Measurements from ENCODE around the gene SGF29.

SGF29 gene

DNA sequence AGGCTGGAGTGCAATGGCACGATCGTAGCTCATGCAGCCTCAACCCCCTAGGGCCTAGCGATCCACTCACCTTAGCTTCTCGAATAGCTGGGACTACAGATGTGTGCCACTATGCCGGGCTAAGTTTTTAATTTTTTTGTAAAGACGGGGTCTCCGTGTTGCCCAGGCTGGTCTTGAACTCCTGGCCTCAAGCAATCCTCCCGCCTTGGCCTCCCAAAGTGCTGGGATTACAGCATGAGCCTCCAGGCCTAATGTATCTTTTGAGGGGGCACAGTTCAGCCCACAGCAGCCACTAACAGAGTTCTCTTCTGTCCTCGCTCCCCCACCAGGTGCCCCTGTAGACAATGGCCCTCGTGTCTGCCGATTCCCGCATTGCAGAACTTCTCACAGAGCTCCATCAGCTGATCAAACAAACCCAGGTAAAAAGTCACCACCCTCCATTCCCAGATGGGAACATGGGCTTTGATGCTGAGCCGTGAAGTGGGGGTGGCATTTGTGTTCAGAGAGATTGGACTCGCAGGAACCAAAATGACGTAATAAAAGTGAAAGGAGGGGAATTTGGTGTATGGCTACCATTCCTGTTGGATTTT is 27.1 kb downstream of the SGF29 start:
- Histone ChIP-seq H3K4me2 (ENCODE audit: low read length) (no peak overlapping the region), H3K4me3 (ENCODE audit: low read length) (no peak overlapping the region), H3K27ac (ENCODE audit: low read length) (no peak overlapping the region), H2AFZ (ENCODE audit: low read depth, low read length) (no peak overlapping the region), H3K4me1 (ENCODE audit: low read length) (peaks cover 10% of the 10 kb centered on the region), H3K9me3 (ENCODE audit: insufficient read depth, low read length) (no peaks in the 10 kb centered on the region), H3K9ac (ENCODE audit: low read length) (no peak overlapping the region), H3K36me3 (replicated peaks; ENCODE audit: low read depth, low read length) (peaks cover 17% of the 10 kb centered on the region), H3K27me3 (ENCODE audit: low read depth, low read length) (no peaks in the 10 kb centered on the region), H3K79me2 (ENCODE audit: low read length) (no peaks in the 10 kb centered on the region), H4K20me1 (ENCODE audit: insufficient read depth, low read length) (no peaks in the 10 kb centered on the region)
- TF ChIP-seq EZH2phosphoT487 (IDR thresholded peaks at IDR 0.05; ENCODE audit: low read depth) (no peak), CTCF (IDR thresholded peaks at IDR 0.05; ENCODE audit: low read depth, low read length) (no peak)

DNA sequence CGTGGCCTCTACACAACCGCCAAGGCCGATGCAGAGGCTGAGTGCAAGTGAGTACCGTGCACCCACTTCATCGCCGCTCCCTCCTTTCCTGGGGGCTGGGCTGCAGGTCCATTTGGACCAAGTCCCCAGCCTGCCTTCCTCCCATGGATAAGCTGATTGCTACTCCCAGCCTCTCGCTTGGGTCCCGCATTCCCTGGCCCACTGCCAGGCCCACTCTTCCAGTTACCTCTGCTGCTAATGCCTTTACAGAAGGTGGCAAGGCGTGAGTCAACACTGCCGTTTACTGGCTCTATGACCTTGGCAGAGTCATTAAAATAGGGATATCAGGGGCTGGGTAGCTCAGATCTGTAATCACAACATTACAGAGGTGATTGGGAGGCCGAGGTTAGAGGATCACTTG is 32.0 kb downstream of the SGF29 start:
- Histone ChIP-seq H3K27me3 (ENCODE audit: low read depth, low read length) (no peaks in the 10 kb centered on the region), H3K79me2 (ENCODE audit: low read length) (no peaks in the 10 kb centered on the region), H4K20me1 (ENCODE audit: insufficient read depth, low read length) (no peaks in the 10 kb centered on the region), H3K27ac (ENCODE audit: low read length) (peak overlapping the region; percentile 51; the same call in 1 of the 2 replicates), H3K4me3 (ENCODE audit: low read length) (no peak overlapping the region), H3K4me2 (ENCODE audit: low read length) (peak overlapping the region; percentile 48), H3K36me3 (replicated peaks; ENCODE audit: low read depth, low read length) (peaks cover 23% of the 10 kb centered on the region), H3K4me1 (ENCODE audit: low read length) (peaks cover 16% of the 10 kb centered on the region), H3K9ac (ENCODE audit: low read length) (no peak overlapping the region), H2AFZ (ENCODE audit: low read depth, low read length) (no peak overlapping the region), H3K9me3 (ENCODE audit: insufficient read depth, low read length) (no peaks in the 10 kb centered on the region)
- no peak for TF ChIP-seq CTCF (IDR thresholded peaks at IDR 0.05; ENCODE audit: low read depth, low read length)
- TF ChIP-seq EZH2phosphoT487 (IDR thresholded peaks at IDR 0.05; ENCODE audit: low read depth), result no peak

DNA sequence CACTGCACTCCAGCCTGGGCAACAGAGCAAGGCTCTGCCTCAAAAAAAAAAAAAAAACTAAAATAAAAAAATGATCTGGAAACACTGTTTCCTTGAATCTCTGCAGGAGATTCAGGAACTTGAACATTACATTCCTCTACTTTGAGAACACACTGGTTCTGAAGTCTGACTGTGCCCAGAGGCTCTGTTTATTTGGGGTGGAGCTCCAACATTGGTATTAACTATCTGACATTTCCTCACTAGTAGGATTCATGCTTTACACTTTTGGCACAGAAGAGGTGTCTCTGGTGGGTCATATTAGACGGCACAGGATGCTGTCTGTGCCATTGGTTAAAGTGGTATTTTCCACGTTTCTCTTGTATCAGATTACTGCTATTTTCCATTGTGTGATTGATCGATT is 32.7 kb downstream of the SGF29 start:
- no peak overlapping the region for H3K4me3 ChIP-seq (ENCODE audit: low read length)

DNA sequence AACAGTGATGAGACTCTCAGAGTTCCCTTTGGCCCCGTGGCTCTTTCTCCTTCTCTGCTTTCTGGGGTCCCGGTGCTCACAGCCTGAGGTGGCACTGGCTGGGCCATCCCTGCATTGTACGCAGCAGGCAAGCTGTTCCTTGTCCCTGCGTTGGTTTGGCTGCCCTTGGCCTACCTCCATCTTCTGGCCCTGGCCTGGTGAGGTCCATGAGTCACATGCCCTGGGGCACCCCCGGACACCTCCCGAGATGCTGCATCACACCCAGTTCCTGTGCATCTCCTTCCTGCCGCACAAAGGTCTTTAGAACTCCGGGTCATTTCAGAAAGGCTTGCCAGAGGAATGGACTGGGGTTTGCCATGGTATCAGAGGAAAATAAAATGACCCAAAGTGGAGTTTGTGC is 33.7 kb downstream of the SGF29 start:
- peaks cover 23% of the 10 kb centered on the region for H3K36me3 ChIP-seq (replicated peaks; ENCODE audit: low read depth, low read length)
- no peaks in the 10 kb centered on the region for H3K79me2 ChIP-seq (ENCODE audit: low read length)
- TF ChIP-seq CTCF (IDR thresholded peaks at IDR 0.05; ENCODE audit: low read depth, low read length), result no peak
- TF ChIP-seq EZH2phosphoT487 (IDR thresholded peaks at IDR 0.05; ENCODE audit: low read depth), result no peak
- H3K27me3 ChIP-seq (ENCODE audit: low read depth, low read length), result no peaks in the 10 kb centered on the region
- no peaks in the 10 kb centered on the region for H4K20me1 ChIP-seq (ENCODE audit: insufficient read depth, low read length)
- no peak overlapping the region for H3K4me3 ChIP-seq (ENCODE audit: low read length)
- no peaks in the 10 kb centered on the region for H3K9me3 ChIP-seq (ENCODE audit: insufficient read depth, low read length)
- H3K4me1 ChIP-seq (ENCODE audit: low read length), result peaks cover 16% of the 10 kb centered on the region
- no peak overlapping the region for H3K4me2 ChIP-seq (ENCODE audit: low read length)
- no peak overlapping the region for H3K27ac ChIP-seq (ENCODE audit: low read length)
- no peak overlapping the region for H3K9ac ChIP-seq (ENCODE audit: low read length)
- H2AFZ ChIP-seq (ENCODE audit: low read depth, low read length), result no peak overlapping the region

More for the DNA sequence above, 32.7 kb downstream of the SGF29 start:
- Histone ChIP-seq H3K4me2 (ENCODE audit: low read length) (no peak overlapping the region), H3K27ac (ENCODE audit: low read length) (no peak overlapping the region), H2AFZ (ENCODE audit: low read depth, low read length) (no peak overlapping the region), H3K9me3 (ENCODE audit: insufficient read depth, low read length) (no peaks in the 10 kb centered on the region), H3K27me3 (ENCODE audit: low read depth, low read length) (no peaks in the 10 kb centered on the region), H3K79me2 (ENCODE audit: low read length) (no peaks in the 10 kb centered on the region), H3K4me1 (ENCODE audit: low read length) (peaks cover 16% of the 10 kb centered on the region), H3K9ac (ENCODE audit: low read length) (no peak overlapping the region), H4K20me1 (ENCODE audit: insufficient read depth, low read length) (no peaks in the 10 kb centered on the region), H3K36me3 (replicated peaks; ENCODE audit: low read depth, low read length) (peaks cover 23% of the 10 kb centered on the region)
- TF ChIP-seq EZH2phosphoT487 (IDR thresholded peaks at IDR 0.05; ENCODE audit: low read depth), result no peak
- no peak for TF ChIP-seq CTCF (IDR thresholded peaks at IDR 0.05; ENCODE audit: low read depth, low read length)

All from OCI-LY3 (cell line).